ENCODE measurements around the gene NAGS. TPM values are rescaled to one million over a fixed set of nuclear protein-coding genes. Genes with fewer than 3 reads are reported as not detected.

Gene NAGS
- total and polyA plus RNA-seq, 7 donors: 0.10 to 13.5 (median 0.20) TPM; not detected in 2

DNA sequence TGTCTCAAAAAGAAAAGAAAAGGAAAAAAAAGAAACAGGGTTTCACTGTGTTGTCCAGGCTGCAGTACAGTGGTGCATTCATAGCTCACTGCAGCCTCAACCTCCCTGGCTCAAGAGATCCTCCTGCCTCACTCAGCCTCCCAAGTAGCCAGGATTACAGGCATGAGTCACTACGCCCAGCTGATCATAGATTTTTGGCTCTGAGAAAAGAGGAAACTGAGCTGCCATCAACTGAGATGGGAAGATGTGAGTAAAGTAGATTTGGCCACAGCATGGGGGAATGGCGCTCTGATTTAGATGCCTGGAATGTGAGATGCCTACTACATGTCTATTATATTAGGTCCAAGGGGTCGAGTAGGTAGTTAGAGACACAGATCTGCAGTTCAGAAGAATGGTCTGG, 5.9 kb upstream of the NAGS start:
- Histone ChIP-seq H3K36me3 (ENCODE audit: insufficient read depth in 1 of 2, low read depth in 1 of 2) (no peaks in the 10 kb centered on the region), H3K4me1 (peaks cover 6% of the 10 kb centered on the region), H3K9me3 (no peaks in the 10 kb centered on the region), H3K4me3 (no peak overlapping the region), H3K27ac (no peak overlapping the region), H3K27me3 (ENCODE audit: insufficient read depth in 3 of 3, low read length in 2 of 3) (peaks cover 0 to 33% (median 4%) of the 10 kb centered on the region in 3 donors)
- DNase-seq (no peak), ATAC-seq (no peak)
- intact Hi-C loops (cut with DNase I): no loop called here
- WGBS, 3 donors: 67 to 77% (median 77%) methylated on average over 3 of the region's 3 CpGs
- TF ChIP-seq, protein P1, sequence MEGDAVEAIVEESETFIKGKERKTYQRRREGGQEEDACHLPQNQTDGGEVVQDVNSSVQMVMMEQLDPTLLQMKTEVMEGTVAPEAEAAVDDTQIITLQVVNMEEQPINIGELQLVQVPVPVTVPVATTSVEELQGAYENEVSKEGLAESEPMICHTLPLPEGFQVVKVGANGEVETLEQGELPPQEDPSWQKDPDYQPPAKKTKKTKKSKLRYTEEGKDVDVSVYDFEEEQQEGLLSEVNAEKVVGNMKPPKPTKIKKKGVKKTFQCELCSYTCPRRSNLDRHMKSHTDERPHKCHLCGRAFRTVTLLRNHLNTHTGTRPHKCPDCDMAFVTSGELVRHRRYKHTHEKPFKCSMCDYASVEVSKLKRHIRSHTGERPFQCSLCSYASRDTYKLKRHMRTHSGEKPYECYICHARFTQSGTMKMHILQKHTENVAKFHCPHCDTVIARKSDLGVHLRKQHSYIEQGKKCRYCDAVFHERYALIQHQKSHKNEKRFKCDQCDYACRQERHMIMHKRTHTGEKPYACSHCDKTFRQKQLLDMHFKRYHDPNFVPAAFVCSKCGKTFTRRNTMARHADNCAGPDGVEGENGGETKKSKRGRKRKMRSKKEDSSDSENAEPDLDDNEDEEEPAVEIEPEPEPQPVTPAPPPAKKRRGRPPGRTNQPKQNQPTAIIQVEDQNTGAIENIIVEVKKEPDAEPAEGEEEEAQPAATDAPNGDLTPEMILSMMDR (IDR thresholded peaks at IDR 0.05): no peak

DNA sequence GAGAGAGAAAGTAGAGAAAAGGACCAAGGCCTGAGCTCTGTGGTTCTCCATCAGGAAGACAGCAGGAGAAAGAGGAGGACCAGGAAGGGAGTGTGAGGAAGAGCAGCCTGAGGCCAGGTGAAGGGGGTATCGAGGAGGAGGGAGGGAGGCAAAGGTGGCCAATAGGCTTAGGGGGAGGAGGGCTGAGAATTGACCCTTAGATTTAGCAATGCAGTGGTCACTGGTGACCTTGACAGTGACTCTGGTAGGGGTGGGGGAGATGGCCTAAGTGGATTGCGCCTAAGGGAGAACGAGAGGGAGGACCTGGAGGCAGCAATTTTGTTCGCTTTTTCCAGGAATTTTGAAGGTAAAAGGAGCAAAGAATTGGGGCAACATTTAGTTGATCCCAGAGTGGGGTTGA, 5.4 kb upstream of the NAGS start:
- intact Hi-C loops (cut with DNase I): no loop called here
- H3K27me3 ChIP-seq (ENCODE audit: insufficient read depth in 3 of 3, low read length in 2 of 3): peaks cover 0 to 35% (median 5%) of the 10 kb centered on the region in 3 donors
- TF ChIP-seq, protein P1 (IDR thresholded peaks at IDR 0.05): no peak
- no peak overlapping the region for H3K4me3 ChIP-seq
- DNase-seq (no peak), ATAC-seq (no peak)
- 79 to 83% (median 80%) methylated on average over 4 of the region's 4 CpGs for WGBS, 3 donors
- peaks cover 6% of the 10 kb centered on the region for H3K4me1 ChIP-seq
- H3K27ac ChIP-seq: no peak overlapping the region
- H3K36me3 ChIP-seq (ENCODE audit: insufficient read depth in 1 of 2, low read depth in 1 of 2): no peaks in the 10 kb centered on the region
- H3K9me3 ChIP-seq: no peaks in the 10 kb centered on the region

DNA sequence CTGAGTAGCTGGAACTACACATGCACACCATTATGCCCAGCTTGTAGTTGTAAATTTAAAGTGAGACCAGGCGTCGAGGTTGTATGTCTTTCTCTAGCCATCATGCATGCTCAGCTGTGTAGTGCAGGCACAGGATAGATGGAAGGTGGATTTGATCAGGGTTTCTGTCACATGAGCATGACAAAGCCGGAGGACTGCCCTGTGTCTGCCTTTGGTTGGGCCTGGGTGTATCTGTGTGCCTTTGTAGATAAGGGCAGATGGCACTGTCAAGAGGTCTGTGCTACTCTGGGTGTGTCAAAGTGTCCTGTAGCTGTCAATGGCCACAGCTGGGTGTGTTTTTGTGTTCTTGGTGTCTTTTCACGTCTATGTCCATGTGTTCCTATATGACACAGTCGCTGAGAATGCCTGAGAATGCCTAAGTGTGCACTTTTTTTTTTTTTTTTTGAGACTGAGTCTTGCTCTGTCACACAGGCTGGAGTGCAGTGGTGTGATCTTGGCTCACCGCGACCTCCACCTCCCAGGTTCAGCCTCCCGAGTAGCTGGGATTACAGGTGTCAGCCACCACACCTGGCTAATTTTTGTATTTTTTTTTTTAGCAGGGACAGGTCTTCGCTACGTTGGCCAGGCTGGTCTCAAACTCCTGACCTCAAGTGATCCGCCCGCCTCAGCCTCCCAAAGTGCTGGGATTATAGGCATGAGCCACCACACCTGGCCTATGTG, 4.1 kb upstream of the NAGS start:
- DNase-seq: no peak
- 82 to 88% (median 83%) methylated on average over 11 to 12 of the region's 12 CpGs for WGBS, 3 donors
- ATAC-seq: no peak
- TF ChIP-seq, protein P1 (IDR thresholded peaks at IDR 0.05): no peak
- Histone ChIP-seq H3K9me3 (no peaks in the 10 kb centered on the region), H3K27ac (no peak overlapping the region), H3K27me3 (ENCODE audit: insufficient read depth in 3 of 3, low read length in 2 of 3) (peaks cover 0 to 39% (median 15%) of the 10 kb centered on the region in 3 donors), H3K4me3 (no peak overlapping the region), H3K4me1 (peaks cover 6% of the 10 kb centered on the region), H3K36me3 (ENCODE audit: insufficient read depth in 1 of 2, low read depth in 1 of 2) (no peaks in the 10 kb centered on the region)
- intact Hi-C loops (cut with DNase I): no loop called here

GRCh38 chr17:44000871-44001460, 3.5 kb upstream of the NAGS start:
- TF ChIP-seq, protein P1 (IDR thresholded peaks at IDR 0.05): no peak
- intact Hi-C loops (cut with DNase I): no loop called here
- 75 to 83% (median 79%) methylated on average over 6 of the region's 6 CpGs for WGBS, 3 donors
- H3K27me3 ChIP-seq (ENCODE audit: insufficient read depth in 3 of 3, low read length in 2 of 3): peaks cover 0 to 44% (median 18%) of the 10 kb centered on the region in 3 donors
- ATAC-seq: no peak
- no peaks in the 10 kb centered on the region for H3K36me3 ChIP-seq (ENCODE audit: insufficient read depth in 1 of 2, low read depth in 1 of 2)
- no peak overlapping the region for H3K4me3 ChIP-seq
- H3K27ac ChIP-seq: no peak overlapping the region
- H3K4me1 ChIP-seq: peaks cover 12% of the 10 kb centered on the region
- no peaks in the 10 kb centered on the region for H3K9me3 ChIP-seq
- no peak for DNase-seq
